HG02763 (cell line): Measurements from ENCODE around the gene PABPC1L.

ENCODE experiments used
- ATAC-seq: cut with Tn5 transposase; IDR thresholded peaks from one replicate; pipeline ENCODE4 v1.9.1; 2021; ENCODE audit warnings: mild to moderate bottlenecking, moderate library complexity; ENCODE audit not compliant: unreplicated experiment

PABPC1L gene

DNA sequence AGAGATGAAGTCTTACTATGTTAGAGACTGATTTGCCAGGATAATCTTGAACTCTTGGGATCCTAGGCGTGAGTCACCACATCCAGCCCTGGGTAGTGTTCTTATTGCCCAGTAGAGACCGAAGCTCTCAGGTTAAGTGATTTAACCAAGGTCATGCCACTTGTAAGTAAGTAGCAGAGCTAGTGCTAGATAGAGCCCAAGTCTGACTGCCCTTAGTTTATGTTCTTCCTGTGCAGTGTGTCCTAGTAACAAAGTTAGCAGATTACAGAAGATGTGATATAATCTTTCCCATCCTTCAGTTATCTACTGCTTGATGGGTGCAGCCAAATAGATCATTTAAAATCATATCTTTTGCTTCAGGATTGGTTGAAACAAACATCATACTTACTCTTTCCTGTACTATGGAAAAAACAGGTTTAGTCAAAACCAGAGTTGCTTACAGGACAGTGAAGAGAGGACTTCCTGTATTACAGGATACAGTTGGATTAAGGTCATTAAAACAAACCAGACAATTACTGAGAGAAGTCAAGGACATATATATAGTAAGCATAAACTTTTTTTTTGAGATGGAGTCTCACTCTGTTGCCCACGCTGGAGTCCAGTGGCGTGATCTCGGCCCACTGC is 9.5 kb upstream of the PABPC1L start:
- ATAC-seq = no peak

- no peak for ATAC-seq
These were observed 7.9 kb upstream of the PABPC1L start for GRCh38 chr20:44901974-44902373.

GRCh38 chr20:44904377-44904776 is 5.5 kb upstream of the PABPC1L start:
- no peak for ATAC-seq

GRCh38 chr20:44908987-44909871 is 631 bp upstream of the PABPC1L start:
- ATAC-seq = no peak

- ATAC-seq = no peak
These were observed 916 bp downstream of the PABPC1L start for GRCh38 chr20:44910690-44911262.

DNA sequence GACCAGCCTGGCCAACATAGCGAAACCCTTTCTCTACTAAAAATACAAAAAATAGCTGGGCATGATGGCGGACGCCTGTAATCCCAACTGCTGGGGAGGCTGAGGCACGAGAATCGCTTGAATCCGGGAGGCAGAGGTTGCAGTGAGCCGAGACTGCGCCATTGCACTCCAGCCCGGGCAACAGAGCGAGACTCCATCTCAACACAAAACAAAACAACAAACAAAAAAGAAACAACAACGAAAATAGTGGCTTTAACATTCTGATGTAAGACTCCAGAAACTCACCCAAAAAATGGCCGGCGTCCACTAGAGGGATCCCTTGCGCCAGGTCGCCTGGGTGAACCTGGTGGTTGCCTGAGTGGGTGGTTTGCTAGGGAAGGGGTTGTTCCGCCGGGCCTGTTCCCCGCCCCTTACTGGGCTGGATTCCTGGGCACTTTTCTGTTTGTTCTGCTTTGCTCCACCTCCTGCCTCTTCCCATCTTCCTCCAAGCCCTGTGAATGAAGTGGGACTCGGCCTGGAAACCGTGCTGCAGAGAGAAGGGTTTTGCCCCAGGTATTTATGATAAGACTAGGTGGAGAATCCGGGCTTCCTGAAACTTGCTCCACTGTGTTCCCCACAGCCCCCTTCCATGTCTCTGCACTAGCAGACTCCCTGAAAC is 1.5 kb downstream of the PABPC1L start:
- ATAC-seq = no peak

DNA sequence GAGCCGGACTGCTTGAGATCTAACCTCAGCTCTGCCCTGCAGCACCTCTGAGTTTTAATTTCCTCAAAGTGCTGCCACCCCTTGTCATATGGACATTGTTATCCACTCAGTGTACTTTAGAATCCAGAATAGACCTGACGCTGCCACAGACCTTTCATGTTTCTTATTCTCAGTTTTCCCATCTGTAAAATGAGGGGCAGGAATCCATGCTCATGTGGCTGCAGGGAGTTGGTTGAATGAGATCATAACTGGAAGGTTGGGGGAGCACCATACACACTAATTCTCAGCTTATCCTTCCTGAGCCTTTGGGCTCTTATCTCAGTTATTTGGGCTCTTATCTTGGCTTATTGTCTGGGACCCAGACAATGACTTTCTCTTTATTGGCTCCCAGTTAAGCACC is 2.3 kb downstream of the PABPC1L start:
- no peak for ATAC-seq

- ATAC-seq = no peak
These were observed 5.1 kb downstream of the PABPC1L start for GRCh38 chr20:44914924-44915323.

- no peak for ATAC-seq
These were observed 6.7 kb downstream of the PABPC1L start for GRCh38 chr20:44916586-44916985.

- ATAC-seq = no peak
These were observed 7.5 kb downstream of the PABPC1L start for GRCh38 chr20:44917399-44917798.

GRCh38 chr20:44918342-44918741 is 8.5 kb downstream of the PABPC1L start:
- ATAC-seq = no peak

GRCh38 chr20:44918761-44919160 is 8.9 kb downstream of the PABPC1L start:
- no peak for ATAC-seq

GRCh38 chr20:44921447-44921846 is 11.6 kb downstream of the PABPC1L start:
- ATAC-seq = no peak

DNA sequence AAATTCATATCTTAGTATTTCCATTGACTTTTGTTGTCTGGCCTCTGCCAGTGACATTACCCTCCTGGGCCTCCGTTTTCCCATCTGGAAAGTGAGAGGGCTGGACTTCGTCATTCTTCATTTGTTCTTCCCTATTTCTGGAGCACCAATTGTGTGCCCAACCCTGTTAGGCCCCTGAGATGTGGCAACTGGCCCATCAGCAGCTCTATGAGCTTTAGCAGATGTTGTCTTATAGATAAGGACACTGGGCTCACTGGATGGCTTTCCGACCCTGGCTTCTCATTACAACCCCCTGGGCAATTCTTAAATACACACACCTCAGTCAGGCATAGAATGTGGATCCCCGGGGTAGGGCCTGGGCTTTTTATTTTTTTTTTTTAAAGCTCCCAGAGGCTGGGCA is 14.7 kb downstream of the PABPC1L start:
- ATAC-seq = no peak

DNA sequence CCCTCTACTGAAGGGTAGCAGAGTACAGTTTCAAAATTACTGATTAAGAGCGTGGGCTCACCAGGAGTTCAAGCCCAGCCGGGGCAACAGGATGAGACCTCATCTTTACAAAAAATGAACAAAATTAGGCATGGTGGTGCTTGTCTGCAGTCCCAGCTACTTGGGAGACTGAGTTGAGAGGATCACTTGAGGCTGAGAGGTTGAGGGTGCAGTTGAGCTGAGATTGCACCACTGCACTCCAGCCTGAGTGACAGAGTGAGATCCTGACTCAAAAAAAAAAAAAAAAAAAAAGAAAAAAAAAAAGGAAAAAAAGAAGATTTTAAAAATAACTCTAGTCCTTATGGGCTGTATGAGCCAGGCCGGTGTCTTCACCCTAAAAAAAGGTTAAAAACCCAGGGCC is 18.7 kb downstream of the PABPC1L start:
- no peak for ATAC-seq

DNA sequence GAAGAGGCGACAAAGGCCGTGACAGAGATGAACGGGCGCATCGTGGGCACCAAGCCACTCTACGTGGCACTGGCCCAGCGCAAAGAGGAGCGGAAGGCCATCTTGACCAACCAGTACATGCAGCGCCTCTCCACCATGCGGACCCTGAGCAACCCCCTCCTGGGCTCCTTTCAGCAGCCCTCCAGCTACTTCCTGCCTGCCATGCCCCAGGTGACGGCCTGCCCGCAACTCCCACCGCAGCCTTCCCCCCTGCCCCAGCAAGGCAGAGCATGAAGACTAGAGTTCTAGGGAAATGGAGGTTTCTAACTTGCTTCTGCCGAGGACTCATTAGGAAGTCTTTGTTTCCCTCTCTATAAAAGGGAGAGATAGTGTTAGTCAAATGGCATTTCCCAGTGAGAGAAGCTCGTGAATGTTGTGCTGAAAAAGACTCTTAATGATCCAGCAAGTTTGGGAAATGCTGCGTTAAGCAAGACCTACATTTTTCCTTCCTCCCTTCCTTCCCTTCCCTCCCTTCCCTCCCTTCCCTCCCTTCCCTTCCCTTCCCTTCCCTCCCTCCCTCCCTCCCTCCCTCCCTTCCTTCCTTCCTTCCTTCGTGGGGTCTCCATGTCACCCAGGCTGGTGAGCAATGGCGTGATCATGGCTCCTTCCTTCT is 20.8 kb downstream of the PABPC1L start:
- ATAC-seq = no peak

DNA sequence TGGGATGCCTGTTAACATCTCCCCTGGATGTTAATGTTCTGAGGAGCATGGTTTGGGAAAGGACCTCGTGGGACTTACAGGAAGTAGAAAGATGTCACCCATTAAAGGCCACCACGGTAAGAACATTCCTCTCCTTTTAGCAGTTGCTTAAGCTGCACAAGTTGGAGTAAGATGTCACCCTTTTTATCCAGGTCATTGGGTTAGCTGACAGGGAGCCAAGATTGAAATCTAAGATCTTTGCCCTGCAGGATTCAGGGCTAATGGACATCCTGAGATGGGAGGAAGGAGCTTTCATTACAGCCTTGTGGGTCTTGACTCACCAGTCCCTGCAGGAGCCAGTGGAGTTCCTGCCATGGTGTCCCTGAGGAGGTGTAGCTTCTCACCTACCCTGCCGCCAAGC is 22.1 kb downstream of the PABPC1L start:
- ATAC-seq = no peak

DNA sequence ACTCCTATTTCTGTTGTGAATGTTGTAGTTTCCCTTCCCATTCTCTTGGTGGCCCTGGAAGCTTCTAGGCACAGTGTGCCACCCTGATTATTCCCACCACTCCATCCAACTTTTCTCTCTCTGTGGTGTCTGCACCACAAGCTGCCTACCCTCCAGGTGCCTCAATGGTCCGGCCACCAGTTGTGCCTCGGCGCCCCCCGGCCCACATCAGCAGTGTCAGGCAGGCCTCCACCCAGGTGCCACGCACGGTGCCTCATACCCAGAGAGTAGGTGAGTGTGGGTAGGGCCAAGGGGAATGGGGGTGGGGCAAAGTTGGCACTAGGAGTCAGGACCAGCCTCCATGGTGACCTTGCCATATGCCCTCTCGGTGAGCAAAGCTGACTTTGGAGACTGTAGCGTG is 23.1 kb downstream of the PABPC1L start:
- no peak for ATAC-seq

DNA sequence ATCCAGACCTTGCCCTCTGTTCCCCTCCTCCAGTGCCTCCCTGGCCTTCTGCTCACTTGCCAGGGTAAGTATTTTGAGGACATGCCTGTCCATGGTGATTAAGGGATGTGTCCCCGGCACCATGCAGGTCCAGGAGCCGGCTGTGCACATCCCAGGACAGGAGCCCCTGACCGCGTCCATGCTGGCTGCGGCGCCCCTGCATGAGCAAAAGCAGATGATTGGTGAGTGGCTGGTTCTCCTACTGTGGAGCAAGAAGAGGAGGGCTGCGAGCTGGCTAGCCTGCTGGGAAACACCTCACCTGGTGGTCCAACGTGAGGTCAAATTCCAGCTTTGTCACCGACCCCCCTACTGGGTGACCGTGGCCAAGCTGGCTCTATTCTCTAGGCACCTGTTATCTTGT is 26.6 kb downstream of the PABPC1L start:
- ATAC-seq = no peak

GRCh38 chr20:44938637-44939036 is 28.8 kb downstream of the PABPC1L start:
- ATAC-seq = no peak

- ATAC-seq = no peak
These were observed 31.3 kb downstream of the PABPC1L start for GRCh38 chr20:44941120-44941691.
